ENCODE measurements around the gene PPIL1.

PPIL1 gene

GRCh38 chr6:36906539-36907325, 32.1 kb upstream of the PPIL1 start:
- TF ChIP-seq REST (IDR thresholded peaks at IDR 0.05; ENCODE audit: insufficient read depth in 1 of 2, low read depth in 2 of 2, low read length in 2 of 2) (no peak), FOXP2 (optimal IDR thresholded peaks at IDR 0.05; ENCODE audit: borderline replicate concordance, extremely low read depth, extremely low read length, insufficient read depth) (no peak), SIN3A (IDR thresholded peaks at IDR 0.05; ENCODE audit: borderline replicate concordance, insufficient read depth, low read length) (no peak), POLR2AphosphoS5 (IDR thresholded peaks at IDR 0.05; ENCODE audit: low read depth, low read length) (no peak), TAF1 (IDR thresholded peaks at IDR 0.05; ENCODE audit: borderline replicate concordance, insufficient read depth, low read length) (no peak)

GRCh38 chr6:36904851-36905393, 30.3 kb upstream of the PPIL1 start:
- TF ChIP-seq FOXP2 (optimal IDR thresholded peaks at IDR 0.05; ENCODE audit: borderline replicate concordance, extremely low read depth, extremely low read length, insufficient read depth) (no peak), SIN3A (IDR thresholded peaks at IDR 0.05; ENCODE audit: borderline replicate concordance, insufficient read depth, low read length) (no peak), TAF1 (IDR thresholded peaks at IDR 0.05; ENCODE audit: borderline replicate concordance, insufficient read depth, low read length) (no peak), POLR2AphosphoS5 (IDR thresholded peaks at IDR 0.05; ENCODE audit: low read depth, low read length) (no peak), REST (IDR thresholded peaks at IDR 0.05; ENCODE audit: insufficient read depth in 1 of 2, low read depth in 2 of 2, low read length in 2 of 2) (no peak)

- TF ChIP-seq POLR2AphosphoS5 (IDR thresholded peaks at IDR 0.05; ENCODE audit: low read depth, low read length) (no peak), TAF1 (IDR thresholded peaks at IDR 0.05; ENCODE audit: borderline replicate concordance, insufficient read depth, low read length) (no peak), FOXP2 (optimal IDR thresholded peaks at IDR 0.05; ENCODE audit: borderline replicate concordance, extremely low read depth, extremely low read length, insufficient read depth) (no peak), SIN3A (IDR thresholded peaks at IDR 0.05; ENCODE audit: borderline replicate concordance, insufficient read depth, low read length) (no peak), REST (IDR thresholded peaks at IDR 0.05; ENCODE audit: insufficient read depth in 1 of 2, low read depth in 2 of 2, low read length in 2 of 2) (no peak)
Measured at GRCh38 chr6:36904114-36904513, 29.5 kb upstream of the PPIL1 start.

- TF ChIP-seq POLR2AphosphoS5 (IDR thresholded peaks at IDR 0.05; ENCODE audit: low read depth, low read length), result no peak
- TF ChIP-seq SIN3A (IDR thresholded peaks at IDR 0.05; ENCODE audit: borderline replicate concordance, insufficient read depth, low read length), result no peak
- no peak for TF ChIP-seq TAF1 (IDR thresholded peaks at IDR 0.05; ENCODE audit: borderline replicate concordance, insufficient read depth, low read length)
- no peak for TF ChIP-seq REST (IDR thresholded peaks at IDR 0.05; ENCODE audit: insufficient read depth in 1 of 2, low read depth in 2 of 2, low read length in 2 of 2)
- TF ChIP-seq FOXP2 (optimal IDR thresholded peaks at IDR 0.05; ENCODE audit: borderline replicate concordance, extremely low read depth, extremely low read length, insufficient read depth), result no peak
Measured at GRCh38 chr6:36897609-36898008, 23.0 kb upstream of the PPIL1 start.

All from PFSK-1 (cell line).